ENCODE results near the gene CERCAM.

CERCAM gene

GRCh38 chr9:128390150-128390812, 30.4 kb upstream of the CERCAM start:
- TF ChIP-seq, protein P1, sequence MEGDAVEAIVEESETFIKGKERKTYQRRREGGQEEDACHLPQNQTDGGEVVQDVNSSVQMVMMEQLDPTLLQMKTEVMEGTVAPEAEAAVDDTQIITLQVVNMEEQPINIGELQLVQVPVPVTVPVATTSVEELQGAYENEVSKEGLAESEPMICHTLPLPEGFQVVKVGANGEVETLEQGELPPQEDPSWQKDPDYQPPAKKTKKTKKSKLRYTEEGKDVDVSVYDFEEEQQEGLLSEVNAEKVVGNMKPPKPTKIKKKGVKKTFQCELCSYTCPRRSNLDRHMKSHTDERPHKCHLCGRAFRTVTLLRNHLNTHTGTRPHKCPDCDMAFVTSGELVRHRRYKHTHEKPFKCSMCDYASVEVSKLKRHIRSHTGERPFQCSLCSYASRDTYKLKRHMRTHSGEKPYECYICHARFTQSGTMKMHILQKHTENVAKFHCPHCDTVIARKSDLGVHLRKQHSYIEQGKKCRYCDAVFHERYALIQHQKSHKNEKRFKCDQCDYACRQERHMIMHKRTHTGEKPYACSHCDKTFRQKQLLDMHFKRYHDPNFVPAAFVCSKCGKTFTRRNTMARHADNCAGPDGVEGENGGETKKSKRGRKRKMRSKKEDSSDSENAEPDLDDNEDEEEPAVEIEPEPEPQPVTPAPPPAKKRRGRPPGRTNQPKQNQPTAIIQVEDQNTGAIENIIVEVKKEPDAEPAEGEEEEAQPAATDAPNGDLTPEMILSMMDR (conservative IDR thresholded peaks at IDR 0.05; ENCODE audit: low read depth, low read length): no peak
- no peak for DNase-seq (ENCODE audit: low read depth)
- H3K4me3 ChIP-seq (ENCODE audit: low read length): no peak overlapping the region

DNA sequence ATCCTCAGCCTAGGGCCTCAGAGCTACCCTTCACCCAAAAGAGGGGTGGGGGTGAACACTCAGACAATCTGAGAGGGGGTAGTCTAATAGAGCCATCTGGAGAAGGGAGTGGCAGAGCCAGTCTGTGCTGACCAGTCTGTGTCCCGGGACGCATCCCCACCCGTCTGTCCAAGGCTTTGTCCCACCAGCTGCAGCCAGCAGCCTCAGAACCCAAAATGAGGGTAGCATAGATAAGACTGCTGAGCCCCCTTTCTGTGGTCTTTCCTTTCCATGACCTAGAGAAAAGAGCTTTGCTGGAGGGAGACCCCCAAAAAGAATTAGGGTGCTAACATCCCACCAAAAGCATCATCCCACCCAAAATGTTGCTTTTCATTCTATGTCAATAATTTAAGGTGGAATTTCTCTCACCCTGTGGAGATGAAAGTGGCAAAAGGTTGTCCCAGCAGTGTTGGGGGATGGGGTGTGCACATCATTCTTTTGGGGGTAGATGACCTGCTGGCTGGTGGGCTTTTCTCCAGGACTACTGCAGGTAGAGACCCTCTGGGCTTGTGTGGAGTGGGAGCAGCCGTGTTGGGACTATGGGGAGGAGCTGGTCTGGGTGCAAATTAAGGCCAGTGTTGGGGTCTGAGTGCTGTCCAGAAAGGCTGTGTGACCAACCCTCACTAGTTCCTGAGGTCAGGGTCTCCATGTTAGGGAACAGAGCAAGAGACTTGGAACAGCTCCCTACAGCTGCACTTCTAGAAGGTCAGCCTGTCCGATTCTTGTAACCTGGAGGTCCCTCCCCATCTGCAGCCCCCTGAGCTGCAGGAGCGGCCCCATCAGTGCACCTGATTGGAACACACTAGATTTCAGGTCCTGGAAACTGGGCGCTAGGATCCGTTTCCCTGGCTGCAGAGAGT, 29.6 kb upstream of the CERCAM start:
- H3K4me3 ChIP-seq (ENCODE audit: low read length): no peak overlapping the region
- DNase-seq (ENCODE audit: low read depth): no peak
- TF ChIP-seq, protein P1 (conservative IDR thresholded peaks at IDR 0.05; ENCODE audit: low read depth, low read length): no peak

DNA sequence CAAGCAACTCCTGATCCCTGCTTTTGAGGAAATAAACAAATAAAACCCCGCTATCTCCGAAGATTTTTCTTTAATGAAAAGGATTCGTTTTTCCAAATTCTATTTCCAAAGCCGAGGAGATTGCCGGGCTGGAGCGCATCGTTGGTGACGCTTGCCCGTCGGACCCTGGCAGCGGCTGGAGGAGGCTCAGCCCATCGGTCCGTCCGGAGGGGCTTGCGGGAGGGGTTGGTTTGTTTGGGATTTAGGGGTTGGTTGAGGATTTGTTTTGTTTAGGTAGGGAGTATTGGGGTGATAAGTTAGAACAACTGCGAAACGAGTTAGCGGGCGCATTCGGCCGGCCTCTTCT, 28.7 kb upstream of the CERCAM start:
- TF ChIP-seq, protein P1 (conservative IDR thresholded peaks at IDR 0.05; ENCODE audit: low read depth, low read length): no peak
- no peak for DNase-seq (ENCODE audit: low read depth)
- no peak overlapping the region for H3K4me3 ChIP-seq (ENCODE audit: low read length)

GRCh38 chr9:128392302-128393144, 28.1 kb upstream of the CERCAM start:
- TF ChIP-seq, protein P1 (conservative IDR thresholded peaks at IDR 0.05; ENCODE audit: low read depth, low read length): no peak
- no peak overlapping the region for H3K4me3 ChIP-seq (ENCODE audit: low read length)
- no peak for DNase-seq (ENCODE audit: low read depth)

- DNase-seq (ENCODE audit: low read depth): no peak
- peak overlapping the region; percentile 8 for H3K4me3 ChIP-seq (ENCODE audit: low read length)
- TF ChIP-seq, protein P1 (conservative IDR thresholded peaks at IDR 0.05; ENCODE audit: low read depth, low read length): no peak
Observed at GRCh38 chr9:128393145-128393775, 27.4 kb upstream of the CERCAM start.

GRCh38 chr9:128393970-128394369, 26.7 kb upstream of the CERCAM start:
- no peak for DNase-seq (ENCODE audit: low read depth)
- TF ChIP-seq, protein P1 (conservative IDR thresholded peaks at IDR 0.05; ENCODE audit: low read depth, low read length): no peak
- no peak overlapping the region for H3K4me3 ChIP-seq (ENCODE audit: low read length)
